NT2/D1 (cell line): ENCODE measurements around the gene SLIT3.

Source experiments
- YY1 ChIP-seq: IDR thresholded peaks from 2 replicates; pipeline ENCODE4 v1.6.1; 2011; ENCODE audit not compliant: insufficient read length, insufficient read depth
- ZNF274 ChIP-seq: IDR thresholded peaks from 2 replicates; pipeline ENCODE4 v1.6.1; 2011; ENCODE audit warnings: mild to moderate bottlenecking, low read depth, low read length

DNA sequence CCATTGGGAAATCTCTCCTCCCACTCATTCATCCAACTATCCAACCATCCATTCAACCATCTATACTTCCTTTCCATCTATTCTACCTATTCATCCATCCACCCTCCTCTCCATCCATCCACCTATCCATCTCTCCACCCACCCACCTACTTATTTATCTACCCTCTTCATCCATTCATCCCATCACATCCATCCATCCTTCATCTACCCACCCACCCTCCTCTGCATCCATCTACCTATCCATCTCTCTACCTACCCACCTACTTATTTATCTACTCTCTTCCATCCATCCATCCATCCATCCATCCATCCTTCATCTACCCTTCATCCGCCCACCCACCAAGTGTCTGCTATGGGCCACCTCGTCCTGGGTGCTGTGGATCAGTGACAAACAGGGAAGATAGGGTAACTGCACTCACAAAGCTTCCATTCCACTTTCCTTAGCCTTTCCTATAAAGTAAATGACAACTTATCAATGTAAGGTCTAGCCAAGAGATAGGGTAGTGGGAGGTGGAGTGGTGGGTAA lies 625.0 kb downstream of the SLIT3 start:
- TF ChIP-seq ZNF274 (no peak), YY1 (no peak)
